ENCODE data around the gene OST4. TPM values are rescaled to one million over a fixed set of nuclear protein-coding genes. Genes with fewer than 3 reads are reported as not detected.

The OST4 gene
- total RNA-seq, 4 donors from 2014 or later, result 111 to 217 (median 166) TPM

DNA sequence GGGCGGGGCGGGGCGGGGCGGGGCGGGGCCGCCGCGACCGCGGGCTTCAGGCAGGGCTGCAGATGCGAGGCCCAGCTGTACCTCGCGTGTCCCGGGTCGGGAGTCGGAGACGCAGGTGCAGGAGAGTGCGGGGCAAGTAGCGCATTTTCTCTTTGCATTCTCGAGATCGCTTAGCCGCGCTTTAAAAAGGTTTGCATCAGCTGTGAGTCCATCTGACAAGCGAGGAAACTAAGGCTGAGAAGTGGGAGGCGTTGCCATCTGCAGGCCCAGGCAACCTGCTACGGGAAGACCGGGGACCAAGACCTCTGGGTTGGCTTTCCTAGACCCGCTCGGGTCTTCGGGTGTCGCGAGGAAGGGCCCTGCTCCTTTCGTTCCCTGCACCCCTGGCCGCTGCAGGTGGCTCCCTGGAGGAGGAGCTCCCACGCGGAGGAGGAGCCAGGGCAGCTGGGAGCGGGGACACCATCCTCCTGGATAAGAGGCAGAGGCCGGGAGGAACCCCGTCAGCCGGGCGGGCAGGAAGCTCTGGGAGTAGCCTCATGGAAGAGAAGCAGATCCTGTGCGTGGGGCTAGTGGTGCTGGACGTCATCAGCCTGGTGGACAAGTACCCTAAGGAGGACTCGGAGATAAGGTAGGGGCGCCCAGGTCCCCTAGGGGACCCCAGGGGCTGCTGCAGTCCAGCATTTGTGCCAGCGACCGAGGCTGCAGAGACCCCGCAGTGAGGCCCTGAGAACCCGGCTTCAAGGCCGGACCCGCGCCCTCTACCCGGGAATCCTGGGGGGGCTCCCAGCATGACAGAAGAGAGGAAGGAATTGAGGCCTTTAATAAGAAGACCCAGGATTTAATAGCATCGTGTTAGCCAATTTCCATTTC, 15.5 kb upstream of the OST4 start, which contains the start of gene KHK:
Gene KHK, plus strand, starts transcription at position 49 of the 870 bp plus-strand sequence. Its CDS starts 488 bp downstream, at position 537.
- 14 to 15% methylated on average over 31 to 40 of the region's 54 CpGs for WGBS, 2 donors
- H3K4me3 ChIP-seq, result peak within 1 kb of the TSS; percentile 68 to 82 (median 72)
- H3K36me3 ChIP-seq, result peaks cover 0 to 17% (median 0%) of the 10 kb centered on the region in 3 donors
- DNase-seq (ENCODE audit: low spot score in 2 of 2), result no peak
- H3K27ac ChIP-seq, result peak within 1 kb of the TSS; percentile 79 to 95 (median 94)
- no peaks in the 10 kb centered on the region for H3K9me3 ChIP-seq
- TF ChIP-seq CTCF (IDR thresholded peaks at IDR 0.05) (no peak), POLR2A (IDR thresholded peaks at IDR 0.05) (no peak), EP300 (IDR thresholded peaks at IDR 0.05) (no peak)
- peaks cover 0 to 28% (median 16%) of the 10 kb centered on the region in 4 donors for H3K4me1 ChIP-seq
- no peaks in the 10 kb centered on the region for H3K27me3 ChIP-seq

GRCh38 chr2:27086090-27086723, 14.8 kb upstream of the OST4 start:
- peaks cover 0 to 14% (median 0%) of the 10 kb centered on the region in 3 donors for H3K36me3 ChIP-seq
- peak overlapping the region; percentile 79 to 95 (median 94) for H3K27ac ChIP-seq
- DNase-seq (ENCODE audit: low spot score in 2 of 2), result peak; percentile 91 to 93
- peak overlapping the region; percentile 68 to 82 (median 72) for H3K4me3 ChIP-seq
- TF ChIP-seq EP300 (IDR thresholded peaks at IDR 0.05) (peak in 1 of 2 donors; percentile 86), POLR2A (IDR thresholded peaks at IDR 0.05) (peak; percentile 74 to 85), CTCF (IDR thresholded peaks at IDR 0.05) (peak; percentile 95 to 99 (median 98))
- peaks cover 0 to 36% (median 23%) of the 10 kb centered on the region in 4 donors for H3K4me1 ChIP-seq
- no peaks in the 10 kb centered on the region for H3K27me3 ChIP-seq
- H3K9me3 ChIP-seq, result no peaks in the 10 kb centered on the region
- 0 to 1% methylated on average over 26 to 39 of the region's 81 CpGs for WGBS, 2 donors

DNA sequence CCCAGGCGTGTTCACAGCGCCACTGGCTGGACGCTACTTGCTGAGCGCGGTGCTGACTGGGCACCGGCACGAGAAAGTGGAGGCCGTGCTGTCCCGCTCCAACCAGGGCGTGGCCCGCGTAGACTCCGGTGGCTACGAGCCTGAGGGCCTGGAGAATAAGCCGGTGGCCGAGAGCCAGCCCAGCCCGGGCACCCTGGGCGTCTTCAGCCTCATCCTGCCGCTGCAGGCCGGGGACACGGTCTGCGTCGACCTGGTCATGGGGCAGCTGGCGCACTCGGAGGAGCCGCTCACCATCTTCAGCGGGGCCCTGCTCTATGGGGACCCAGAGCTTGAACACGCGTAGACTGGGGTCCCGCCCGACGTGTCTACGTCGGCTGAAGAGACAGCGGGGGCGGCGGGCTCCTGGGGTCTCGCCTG, 14.2 kb upstream of the OST4 start:
- Histone ChIP-seq H3K27me3 (no peaks in the 10 kb centered on the region), H3K4me3 (peak overlapping the region; percentile 68 to 82 (median 72)), H3K4me1 (peaks cover 0 to 41% (median 26%) of the 10 kb centered on the region in 4 donors), H3K36me3 (peaks cover 0 to 14% (median 0%) of the 10 kb centered on the region in 3 donors), H3K27ac (peak overlapping the region; percentile 79 to 95 (median 94)), H3K9me3 (no peaks in the 10 kb centered on the region)
- 0% methylated on average over 13 to 29 of the region's 38 CpGs for WGBS, 2 donors
- peak; percentile 63 to 64 for DNase-seq (ENCODE audit: low spot score in 2 of 2)
- peak in 1 of 2 donors; percentile 82 for TF ChIP-seq EP300 (IDR thresholded peaks at IDR 0.05)
- no peak for TF ChIP-seq POLR2A (IDR thresholded peaks at IDR 0.05)
- peak in 3 of 5 experiments; percentile 40 to 50 (median 42) for TF ChIP-seq CTCF (IDR thresholded peaks at IDR 0.05)

- Histone ChIP-seq H3K9me3 (no peaks in the 10 kb centered on the region), H3K27ac (peak overlapping the region in 3 of 4 donors; percentile 92 to 95 (median 95)), H3K36me3 (peaks cover 0 to 14% (median 0%) of the 10 kb centered on the region in 3 donors), H3K4me3 (peak overlapping the region; percentile 68 to 82 (median 72)), H3K27me3 (no peaks in the 10 kb centered on the region), H3K4me1 (peaks cover 0 to 46% (median 31%) of the 10 kb centered on the region in 4 donors)
- no peak for DNase-seq (ENCODE audit: low spot score in 2 of 2)
- TF ChIP-seq CTCF (IDR thresholded peaks at IDR 0.05) (no peak), EP300 (IDR thresholded peaks at IDR 0.05) (no peak), POLR2A (IDR thresholded peaks at IDR 0.05) (no peak)
- 55 to 65% methylated on average over 8 to 10 of the region's 10 CpGs for WGBS, 2 donors
These were observed 13.7 kb upstream of the OST4 start for GRCh38 chr2:27085062-27085672.

All from tibial nerve (tissue), 4 donors.